Measurements from ENCODE around the gene DNAJC15.

The DNAJC15 gene

DNA sequence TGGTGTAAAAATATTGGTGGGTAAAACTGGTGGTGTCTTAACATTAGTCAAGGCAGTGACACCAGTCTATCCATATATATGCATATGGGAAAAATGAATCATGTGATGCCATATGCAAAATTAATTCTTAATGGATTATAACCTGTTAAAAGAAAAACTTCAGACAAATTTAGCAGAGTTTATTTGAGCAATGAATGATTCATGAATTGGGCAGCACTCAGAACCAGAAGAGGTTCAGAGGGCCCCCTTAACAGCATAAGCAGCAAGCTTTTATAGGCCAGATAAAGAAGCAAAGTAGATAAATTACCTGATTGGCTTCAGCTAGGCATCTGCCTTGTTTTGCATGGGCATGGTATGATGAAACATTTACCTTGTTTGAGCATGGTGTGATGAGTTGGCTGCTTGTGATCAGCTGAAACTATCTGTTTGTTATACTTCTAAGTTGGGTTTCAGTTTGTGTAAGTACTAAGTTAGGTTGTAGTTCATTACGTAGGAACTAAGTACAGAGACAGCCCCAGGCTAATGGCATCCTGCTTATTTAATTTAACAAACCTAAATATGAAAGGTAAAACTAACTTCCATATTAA lies 66.6 kb downstream of the DNAJC15 start:
- no peak for DNase-seq

DNA sequence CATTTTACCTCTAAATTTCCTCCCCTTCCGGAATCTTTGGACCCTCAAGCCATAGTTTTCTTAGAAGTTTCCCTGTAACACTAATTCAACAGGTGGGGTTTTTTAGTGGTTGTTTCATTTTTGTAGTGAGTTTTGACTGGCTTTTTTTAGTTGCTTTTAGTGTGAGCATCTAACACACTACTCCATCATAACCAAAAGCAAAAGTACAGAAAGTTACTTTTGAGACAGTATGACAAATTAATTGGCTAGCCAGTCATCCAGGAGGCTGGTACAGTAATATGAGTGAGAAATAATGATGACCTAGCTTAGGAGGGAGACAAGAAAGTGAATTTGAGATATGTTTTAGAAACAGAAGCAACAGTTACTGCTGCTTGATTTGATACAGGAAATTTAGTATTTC lies 71.5 kb downstream of the DNAJC15 start:
- DNase-seq, result no peak

DNA sequence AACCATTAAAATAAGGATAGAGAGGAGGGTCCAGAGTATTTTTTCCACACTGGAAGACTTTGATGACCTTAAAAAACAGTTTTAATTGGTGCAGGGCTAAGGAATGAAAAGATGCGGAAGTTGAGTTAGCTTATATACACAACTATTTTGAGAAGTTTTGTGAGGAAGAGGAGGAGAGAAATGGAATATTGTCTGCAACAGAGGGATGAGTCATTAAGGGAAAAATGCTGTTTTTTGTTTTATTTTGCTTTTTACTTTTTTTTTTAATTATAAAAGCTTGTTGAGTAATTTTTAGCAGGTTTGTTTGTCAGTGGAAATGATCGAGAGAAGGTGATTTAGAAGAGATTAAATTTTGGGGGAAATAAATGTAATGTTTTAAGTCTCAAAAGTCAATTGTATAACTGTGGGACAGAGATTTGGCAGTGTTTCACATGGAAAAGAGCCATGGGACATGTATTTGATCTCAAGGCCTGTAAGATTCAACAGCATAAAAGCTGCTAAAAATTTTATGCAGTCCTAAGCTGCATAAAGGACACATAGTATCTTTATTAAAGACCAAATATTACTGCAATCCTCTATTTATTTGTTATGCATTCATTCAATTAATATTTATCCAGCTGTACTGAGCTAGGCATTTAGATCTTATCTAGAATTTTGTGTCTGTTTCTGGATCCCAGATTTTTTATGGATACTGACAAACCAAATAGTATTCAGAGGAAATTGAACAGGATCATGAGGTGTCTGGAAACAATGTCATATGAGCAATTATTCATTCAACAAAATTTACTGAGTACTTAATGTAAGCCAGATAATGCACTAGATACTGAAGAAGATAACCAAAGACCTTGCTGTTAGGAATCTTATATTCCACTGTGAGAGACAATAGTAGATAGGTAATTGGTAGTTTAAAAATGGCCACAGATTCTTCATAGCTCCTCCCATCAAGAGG lies 72.7 kb downstream of the DNAJC15 start:
- no peak for DNase-seq

DNA sequence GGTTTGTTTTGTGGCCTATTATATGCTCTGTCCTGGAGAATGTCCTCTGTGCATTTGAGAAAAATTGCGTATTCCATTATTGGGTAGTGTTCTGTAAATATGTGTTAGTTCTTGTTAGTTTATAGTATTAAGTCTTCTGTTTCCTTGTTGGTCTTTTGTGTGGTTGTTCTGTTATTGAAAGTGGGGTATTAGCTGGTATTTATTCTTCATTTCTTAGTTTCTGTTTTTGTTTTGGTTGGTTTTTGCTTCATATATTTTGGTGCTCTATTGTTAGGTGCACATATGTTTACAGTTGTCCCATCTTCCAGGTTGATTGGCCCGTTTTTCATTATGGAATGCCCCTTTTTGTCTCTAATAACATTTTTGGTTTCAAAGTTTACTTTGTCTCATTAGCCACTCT lies 77.3 kb downstream of the DNAJC15 start:
- no peak for DNase-seq

DNA sequence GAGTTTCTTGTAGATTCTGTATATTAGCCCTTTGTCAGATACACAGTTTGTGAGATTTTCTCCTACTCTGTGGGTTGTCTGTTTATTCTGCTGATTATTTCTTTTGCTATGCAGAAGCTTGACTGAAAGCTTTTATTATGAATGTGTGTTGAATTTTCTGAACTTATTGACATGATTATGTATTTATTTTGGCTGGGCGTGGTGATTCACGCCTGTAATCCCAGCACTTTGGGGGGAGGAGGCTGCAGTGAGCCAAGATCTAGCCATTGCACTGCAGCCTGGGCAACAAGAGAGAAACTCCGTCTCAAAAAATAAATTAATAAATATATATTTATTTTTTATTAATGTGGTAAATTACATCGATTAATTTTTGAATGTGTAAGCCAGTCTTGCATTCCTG lies 78.9 kb downstream of the DNAJC15 start:
- no peak for DNase-seq

DNA sequence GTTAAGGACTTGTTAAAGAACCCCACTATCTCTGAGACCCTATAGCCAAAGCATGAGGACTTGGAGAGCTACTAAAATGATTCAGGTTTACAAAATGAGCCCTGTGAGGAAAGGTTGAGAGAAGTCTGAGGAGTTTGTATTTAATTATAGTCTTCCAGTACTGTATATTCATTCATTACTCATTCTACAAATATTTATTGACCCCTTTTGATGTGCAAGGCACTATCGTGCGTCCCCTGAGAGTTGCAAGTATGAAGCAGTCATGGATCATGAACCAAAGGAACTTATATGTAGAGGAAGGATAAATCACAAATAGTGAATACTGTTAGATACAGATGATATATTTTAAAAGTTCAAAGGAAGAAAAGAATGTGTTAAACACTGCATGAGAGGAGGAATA lies 84.4 kb downstream of the DNAJC15 start:
- no peak for DNase-seq

DNA sequence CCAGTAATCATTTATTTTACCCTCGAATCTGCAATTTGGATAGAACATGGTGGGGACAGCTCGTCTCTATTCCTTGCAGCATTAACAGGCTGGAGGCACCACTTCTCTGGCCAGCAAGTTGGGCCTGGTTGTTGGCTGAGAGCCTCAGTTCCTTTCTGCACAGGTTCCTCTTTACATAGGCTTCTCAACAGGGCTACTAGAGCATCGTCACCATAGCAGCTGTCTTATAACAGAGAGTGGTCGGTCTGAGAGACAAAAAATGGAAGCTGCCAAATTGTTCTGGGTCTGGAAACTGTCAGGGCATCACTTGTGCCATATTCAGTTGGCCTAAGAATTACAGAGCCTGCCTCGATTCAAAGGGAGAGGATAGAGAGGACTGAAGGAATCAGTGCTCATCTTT lies 86.7 kb downstream of the DNAJC15 start:
- DNase-seq, result no peak

DNA sequence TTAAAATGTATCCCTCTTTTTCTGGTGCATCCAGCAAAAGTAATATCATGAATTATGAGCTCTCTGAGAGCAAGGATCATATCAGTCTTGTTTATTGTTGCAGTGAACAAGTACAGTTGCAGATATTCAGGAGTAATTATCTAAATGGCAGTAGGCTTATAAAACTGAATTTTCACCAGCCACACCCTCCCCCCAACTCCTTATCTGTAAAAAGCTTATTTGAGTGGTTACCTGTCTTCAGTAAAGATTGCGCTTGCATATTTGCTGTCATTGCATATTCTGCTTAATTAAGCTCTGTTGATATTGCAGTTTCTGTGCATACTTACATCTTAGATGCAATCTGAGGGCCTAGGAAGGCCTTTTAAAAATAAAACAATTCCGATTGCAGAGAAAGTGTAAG lies 87.3 kb downstream of the DNAJC15 start:
- DNase-seq, result no peak

DNA sequence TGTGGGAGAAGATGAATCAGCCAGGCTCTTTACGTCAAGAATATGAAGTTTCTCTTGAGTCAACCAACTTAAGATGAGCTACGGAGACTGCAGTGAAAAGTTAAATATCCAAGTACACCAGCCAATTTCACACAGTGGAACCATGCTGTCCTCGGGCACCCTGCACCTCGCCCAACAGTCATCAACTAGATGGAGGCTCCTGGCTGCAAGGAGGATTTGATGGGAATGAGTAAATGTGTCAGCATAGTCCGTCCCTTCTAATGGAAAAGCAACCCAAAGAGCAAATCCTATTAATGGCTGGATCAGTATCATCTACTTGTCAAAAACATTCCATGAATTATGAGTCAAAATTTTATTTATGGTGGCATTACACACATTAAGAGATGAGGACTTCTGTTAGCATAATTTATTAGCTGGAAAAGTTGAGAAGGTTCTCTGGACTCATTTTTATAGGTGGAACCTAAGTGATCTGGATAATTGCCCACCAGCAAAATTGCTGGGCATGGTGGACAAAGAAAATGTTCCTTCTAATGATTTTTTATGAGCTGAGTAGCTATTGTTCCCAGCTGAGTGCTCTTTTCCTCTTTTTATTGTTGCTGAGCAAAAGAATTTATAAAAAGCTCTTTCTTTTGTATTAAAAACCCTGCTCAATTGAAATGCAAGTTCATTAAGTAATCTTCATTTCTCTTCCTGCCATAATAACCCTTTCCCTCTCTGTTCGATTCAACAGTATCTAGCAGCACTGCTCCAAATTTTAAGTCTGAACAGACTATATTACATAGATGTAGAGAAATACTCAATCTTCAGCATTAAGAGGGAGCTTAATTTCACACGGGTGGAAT lies 88.4 kb downstream of the DNAJC15 start:
- no peak for DNase-seq

DNA sequence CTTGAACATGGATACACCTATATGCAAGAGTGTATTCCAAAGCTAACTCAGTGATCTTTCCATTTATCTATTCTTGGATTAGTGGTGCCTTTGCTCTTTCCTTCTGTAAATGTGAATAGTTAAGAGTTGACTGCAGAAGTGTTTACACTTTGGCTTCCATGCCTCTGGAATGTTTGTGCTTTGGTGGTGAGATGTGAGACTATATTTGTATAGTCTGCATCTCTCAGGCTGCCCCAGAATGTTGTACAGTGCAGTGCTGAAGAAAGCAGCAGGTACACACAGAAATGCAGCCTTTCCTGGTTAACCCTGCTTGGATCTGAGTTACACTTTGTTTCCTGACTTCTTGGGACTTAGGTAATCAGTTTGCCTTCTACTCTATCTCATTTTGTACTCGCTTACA lies 90.2 kb downstream of the DNAJC15 start:
- DNase-seq, result no peak

DNA sequence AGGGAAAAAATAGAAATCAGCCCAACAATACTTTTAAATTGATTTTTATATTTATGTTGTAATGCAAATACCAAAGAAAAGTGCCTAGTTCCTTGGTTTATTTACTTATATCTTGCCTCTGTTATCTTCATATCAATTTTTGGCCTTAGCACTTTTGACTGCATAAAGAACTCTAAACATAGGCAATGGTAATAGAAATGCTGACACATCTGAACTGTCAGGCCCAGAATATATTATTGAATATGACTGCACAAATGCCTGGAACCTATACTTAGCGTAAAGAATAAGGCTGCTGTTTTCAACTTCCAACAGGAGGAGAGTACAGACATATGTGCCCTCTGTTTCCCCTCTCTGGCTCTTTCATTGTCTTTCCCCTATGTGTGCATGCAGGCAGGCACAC lies 91.1 kb downstream of the DNAJC15 start:
- DNase-seq, result no peak

DNA sequence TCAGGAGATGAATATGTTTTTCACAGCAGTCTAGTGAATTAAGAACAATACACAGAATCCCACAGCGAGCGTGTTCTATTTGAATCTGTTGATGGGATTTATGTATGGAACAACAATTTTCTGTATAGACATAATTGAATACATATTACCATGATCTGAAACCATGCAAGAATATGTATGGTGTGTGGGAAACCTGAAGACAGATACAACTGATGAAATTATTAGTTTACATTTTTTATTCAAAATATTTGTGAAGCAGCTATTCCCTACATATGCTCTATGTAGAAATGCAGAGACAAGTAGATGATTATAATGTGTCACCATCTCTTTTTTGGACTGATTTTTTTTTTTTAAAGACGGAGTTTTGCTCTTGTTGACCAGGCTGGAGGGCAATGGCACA lies 91.8 kb downstream of the DNAJC15 start:
- DNase-seq, result no peak

DNA sequence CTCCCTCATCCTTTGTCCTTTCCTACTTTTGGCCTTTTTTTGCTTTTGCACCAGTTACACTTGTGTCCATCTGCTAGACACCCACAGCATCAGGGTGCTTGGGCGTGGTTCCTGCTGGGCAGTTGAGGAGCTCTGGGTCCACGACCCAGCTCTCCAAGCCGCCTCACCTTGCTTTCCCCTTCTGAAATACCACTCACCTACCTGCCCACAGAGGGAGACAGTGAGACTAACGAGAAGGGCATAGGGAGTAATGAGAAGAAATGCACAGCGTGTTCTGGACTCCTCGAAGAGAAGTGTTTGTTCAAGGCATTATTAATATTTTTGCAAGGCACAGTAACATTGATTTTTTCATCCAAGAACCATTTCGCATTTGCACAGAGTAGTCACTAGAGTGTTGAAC lies 92.9 kb downstream of the DNAJC15 start:
- no peak for DNase-seq

DNA sequence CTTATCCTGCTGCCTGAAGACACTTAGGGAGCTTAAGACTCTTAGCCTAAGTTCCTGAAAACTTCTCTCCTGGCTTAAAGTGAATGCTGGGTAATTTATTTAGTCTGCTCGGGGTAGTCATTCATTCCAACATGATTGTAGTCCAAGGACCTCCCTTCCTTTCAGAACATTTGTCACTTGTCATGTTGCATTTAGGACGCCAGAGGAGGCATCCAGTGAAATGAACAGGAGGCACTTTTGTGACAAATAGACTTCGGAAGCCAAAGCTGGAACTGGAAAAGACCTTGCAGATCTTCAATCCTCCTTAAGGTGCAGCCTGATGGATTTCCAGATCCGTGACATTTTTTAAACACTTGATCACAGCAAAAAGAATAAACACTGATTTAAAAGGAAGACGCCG lies 95.1 kb downstream of the DNAJC15 start:
- no peak for DNase-seq

DNA sequence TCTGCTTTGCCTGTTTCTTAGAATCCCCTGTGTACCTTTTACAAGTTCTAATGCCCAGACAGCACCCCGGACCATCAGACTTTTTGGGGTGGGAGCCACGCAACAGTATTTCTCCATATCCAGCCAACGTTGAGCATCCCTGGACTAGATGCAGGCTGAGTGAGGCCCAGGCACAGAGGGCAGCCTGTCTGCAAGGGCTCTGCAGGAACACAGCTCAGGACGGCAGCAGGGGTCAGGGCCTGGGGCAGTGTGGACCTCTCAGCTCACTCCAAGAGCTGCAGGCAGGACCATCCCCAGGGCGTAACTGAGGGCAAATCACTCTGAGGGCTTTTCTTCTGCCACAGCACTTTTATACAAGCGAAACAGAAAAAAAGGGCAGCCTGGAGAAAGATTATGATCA lies 95.8 kb downstream of the DNAJC15 start:
- DNase-seq, result no peak

DNA sequence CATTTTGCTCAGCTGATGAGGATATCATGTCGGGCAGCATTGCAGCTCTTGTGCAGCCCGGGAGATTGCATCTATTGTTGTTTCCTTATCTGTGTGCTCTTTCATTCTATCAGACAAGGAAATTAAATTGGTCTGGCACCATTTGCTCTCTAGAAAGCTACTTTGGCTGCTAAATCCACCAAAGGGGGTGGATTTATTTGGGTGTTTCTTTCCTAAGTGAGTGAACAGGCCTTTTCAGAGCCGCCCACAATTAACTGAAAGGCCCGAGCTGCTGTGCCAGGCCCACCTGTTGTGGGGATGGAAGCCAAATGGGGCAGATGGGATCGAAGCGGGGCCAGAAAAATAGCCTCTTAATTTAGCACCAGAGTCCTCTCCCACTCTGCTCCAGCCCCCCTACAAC lies 99.4 kb downstream of the DNAJC15 start:
- no peak for DNase-seq

DNA sequence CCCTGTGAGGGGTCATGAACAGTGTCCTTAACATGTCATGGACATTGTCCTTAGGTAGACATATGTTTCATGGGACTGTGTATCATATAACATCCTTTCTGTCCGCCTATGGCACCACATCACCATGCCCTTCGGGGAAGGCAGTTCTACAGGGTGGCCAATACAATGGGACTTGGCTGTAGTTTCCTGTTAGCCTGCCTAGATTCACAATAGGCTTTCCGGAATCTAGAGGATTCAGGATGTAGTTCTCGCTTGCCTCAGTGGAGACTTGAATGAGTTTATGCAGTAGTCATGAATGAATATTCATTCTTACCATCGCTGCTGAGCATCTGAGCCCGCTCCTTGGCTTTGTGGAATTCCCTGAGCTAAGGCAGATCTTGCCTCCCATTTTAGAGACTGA lies 100.5 kb downstream of the DNAJC15 start:
- no peak for DNase-seq

DNA sequence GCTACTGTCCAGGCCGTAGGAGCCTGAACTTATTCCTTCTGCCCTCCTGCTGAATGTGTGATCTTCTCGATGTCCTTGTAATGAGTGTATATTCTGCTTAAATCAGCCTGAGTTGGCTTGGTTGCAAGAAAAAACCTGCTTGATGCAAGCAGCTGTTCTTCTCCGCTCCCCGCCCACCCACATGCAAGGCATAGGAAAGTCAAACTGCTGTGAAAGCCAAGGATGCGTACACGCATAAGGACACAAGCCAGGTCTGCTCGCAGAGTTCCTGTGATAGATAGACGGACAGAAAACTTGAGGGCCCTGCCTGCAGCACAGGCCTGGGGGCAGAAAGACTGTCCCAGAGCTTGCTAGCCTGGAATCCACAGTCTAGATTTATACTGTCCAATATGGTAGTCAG lies 101.1 kb downstream of the DNAJC15 start:
- no peak for DNase-seq

DNA sequence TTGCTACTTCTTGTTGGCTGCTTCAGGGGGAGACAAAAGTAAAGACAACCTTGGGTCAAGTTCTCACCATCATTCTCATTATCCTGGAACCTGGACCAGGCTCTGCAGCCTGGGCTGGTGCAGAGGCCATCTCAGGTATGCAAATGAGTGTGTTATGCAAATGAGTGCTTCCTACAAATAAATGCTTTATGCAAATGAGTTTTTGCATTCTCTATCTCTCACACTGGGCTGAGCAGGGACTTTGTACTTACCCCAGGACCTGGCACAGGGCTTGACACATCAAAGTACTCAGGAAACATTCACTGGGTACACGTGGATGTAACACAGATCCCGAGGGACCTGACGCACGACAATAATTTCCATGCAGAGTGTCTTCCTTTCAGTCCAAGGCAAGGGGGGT lies 103.0 kb downstream of the DNAJC15 start:
- DNase-seq, result no peak

DNA sequence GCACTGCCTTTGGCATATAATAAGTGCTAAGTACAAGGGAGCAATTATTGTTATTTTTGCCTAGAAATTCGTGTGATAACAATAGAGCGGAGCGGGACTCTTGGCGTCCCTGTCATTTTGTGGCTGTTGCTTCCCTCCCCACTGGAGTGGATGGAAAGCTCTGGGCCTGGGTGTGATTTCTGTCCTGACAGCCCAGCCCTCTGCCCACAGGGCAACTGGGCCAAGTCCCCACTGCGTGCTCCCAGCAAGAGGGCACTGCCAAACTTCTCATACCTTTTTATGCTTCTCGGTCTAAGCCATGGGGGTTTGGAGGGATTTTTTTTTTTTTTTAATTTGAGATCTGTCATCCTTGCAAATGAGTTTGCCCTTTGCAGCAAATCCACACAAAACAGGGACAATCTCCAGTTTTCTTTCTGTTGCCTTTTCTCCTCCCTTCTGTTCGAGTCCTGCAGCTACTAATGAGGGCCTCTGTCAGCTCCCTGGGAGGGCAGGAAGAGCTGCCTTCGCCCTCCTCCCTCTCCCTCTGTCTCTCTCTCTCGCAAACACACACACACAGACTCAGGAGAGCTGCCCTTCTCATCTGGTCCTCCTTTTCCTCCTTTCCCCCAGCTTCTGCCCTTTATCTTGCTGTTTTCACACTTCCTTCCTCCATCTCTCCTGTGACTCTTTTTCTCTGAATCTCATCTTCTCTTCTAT lies 103.9 kb downstream of the DNAJC15 start:
- DNase-seq, result no peak

DNA sequence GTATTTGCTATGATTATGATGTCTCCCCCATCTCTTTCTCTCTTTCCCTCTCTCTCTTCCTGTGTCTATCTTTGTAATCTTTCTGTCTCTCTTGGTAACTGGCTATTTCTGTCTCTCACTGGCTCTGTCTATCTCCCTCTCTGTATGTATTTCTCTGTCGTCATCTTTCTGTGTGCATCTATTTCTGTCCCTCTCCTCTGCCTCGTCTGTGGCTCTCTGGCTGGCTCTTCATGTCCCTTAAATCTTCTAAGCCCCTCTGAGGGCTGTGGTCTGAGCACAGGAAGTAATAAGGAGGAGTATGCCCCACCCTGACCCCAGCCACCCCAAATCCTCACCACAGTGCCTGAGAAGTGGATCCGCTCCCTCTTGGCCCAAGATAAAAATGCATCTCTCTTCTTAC lies 104.4 kb downstream of the DNAJC15 start:
- DNase-seq, result no peak

DNA sequence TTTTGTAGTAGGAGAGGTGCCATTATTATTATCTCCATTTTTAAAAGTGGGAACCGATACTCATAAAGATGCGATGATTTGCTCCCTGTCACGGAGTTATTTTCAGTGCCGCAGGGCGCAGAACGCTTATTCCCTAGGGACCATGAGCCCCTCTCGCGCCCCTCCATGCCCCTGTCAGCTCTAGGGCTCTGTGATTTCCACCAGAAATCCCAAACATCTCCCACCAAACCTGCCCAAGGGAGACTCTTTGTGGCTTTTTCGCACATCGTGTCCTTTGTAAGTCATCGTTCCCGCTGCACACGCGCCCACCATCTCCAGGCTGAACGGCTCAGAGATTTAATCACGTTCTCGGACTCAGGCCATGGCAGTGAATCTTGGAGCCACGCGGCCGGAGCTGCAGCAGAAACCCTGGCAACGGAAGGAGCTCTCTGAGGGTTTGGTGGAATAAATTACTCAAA lies 105.1 kb downstream of the DNAJC15 start:
- DNase-seq, result no peak

DNA sequence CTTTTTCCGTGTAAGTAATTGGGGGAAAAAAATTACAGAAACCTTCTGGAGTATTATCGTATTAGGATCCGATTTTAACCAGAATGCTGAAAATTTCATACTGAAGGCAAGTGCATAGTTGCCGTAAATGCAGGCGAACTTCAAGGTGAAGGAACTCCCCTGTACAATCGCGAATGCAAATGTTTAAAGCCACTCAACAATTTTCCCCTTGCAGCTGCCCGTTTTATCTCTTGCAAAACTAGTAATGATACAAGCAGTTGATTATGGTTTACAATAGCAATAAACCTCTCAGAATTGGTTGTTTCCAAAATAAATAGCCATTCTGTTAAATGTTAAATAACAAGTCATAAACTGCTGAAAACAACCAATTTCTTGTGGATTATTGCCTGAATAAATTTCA lies 105.7 kb downstream of the DNAJC15 start:
- DNase-seq, result no peak
